KMS-11 (cell line): ENCODE measurements around the gene MYH9.

ENCODE experiments used
- H2AFZ ChIP-seq: fragments of 200-600 bp; sonication (generic); 2 replicates; pipeline ENCODE4 v1.6.1; 2016; ENCODE audit warnings: antibody characterized with exemption, mixed run types, low read depth
- H3K27ac ChIP-seq: fragments of 200-600 bp; sonication (generic); 2 replicates; pipeline ENCODE4 v1.6.1; 2016; ENCODE audit warnings: mild to moderate bottlenecking, mixed run types
- H3K27me3 ChIP-seq: fragments of 200-600 bp; sonication (generic); 2 replicates; pipeline ENCODE4 v1.6.1; 2017; ENCODE audit warnings: mild to moderate bottlenecking, low read depth, mixed run types, moderate library complexity; ENCODE audit not compliant: insufficient read depth
- H3K36me3 ChIP-seq: fragments of 200-600 bp; sonication (generic); 2 replicates; pipeline ENCODE4 v1.6.1; 2017; ENCODE audit warnings: mild to moderate bottlenecking, mixed run types; ENCODE audit not compliant: insufficient read depth
- H3K4me1 ChIP-seq: fragments of 200-600 bp; sonication (generic); 2 replicates; pipeline ENCODE4 v1.6.1; 2016; ENCODE audit warnings: mild to moderate bottlenecking, low read depth, mixed run types; ENCODE audit not compliant: poor library complexity, severe bottlenecking
- H3K4me2 ChIP-seq: fragments of 200-600 bp; sonication (generic); 2 replicates; pipeline ENCODE4 v1.7.0; 2016; ENCODE audit warnings: mild to moderate bottlenecking, mixed run types
- H3K4me3 ChIP-seq: fragments of 200-600 bp; sonication (generic); IDR thresholded peaks from 2 replicates; pipeline ENCODE4 v1.6.1; 2017; ENCODE audit warnings: low read depth, low read length, mixed read lengths; ENCODE audit not compliant: insufficient read depth
- H3K79me2 ChIP-seq: fragments of 200-600 bp; sonication (generic); 2 replicates; pipeline ENCODE4 v1.6.1; 2016; ENCODE audit warnings: low read depth, mixed run types; ENCODE audit not compliant: insufficient read depth
- H3K9ac ChIP-seq: fragments of 200-600 bp; sonication (generic); 2 replicates; pipeline ENCODE4 v1.6.1; 2016; ENCODE audit warnings: mild to moderate bottlenecking, mixed run types
- H4K20me1 ChIP-seq: fragments of 200-600 bp; sonication (generic); 2 replicates; pipeline ENCODE4 v1.6.1; 2016; ENCODE audit warnings: mild to moderate bottlenecking, mixed run types; ENCODE audit not compliant: insufficient read depth
- CTCF ChIP-seq: fragments of 200-600 bp; sonication (generic); conservative IDR thresholded peaks from 2 replicates; pipeline ENCODE4 v1.6.1; 2017; ENCODE audit warnings: low read depth, mild to moderate bottlenecking, antibody characterized with exemption, low read length, moderate library complexity, mixed read lengths

Gene MYH9

GRCh38 chr22:36249160-36249559, 138.6 kb downstream of the MYH9 start:
- no peak overlapping the region for H3K27ac ChIP-seq
- no peak overlapping the region for H2AFZ ChIP-seq
- no peak overlapping the region for H3K4me2 ChIP-seq
- no peaks in the 10 kb centered on the region for H3K27me3 ChIP-seq
- no peaks in the 10 kb centered on the region for H3K79me2 ChIP-seq
- H3K4me1 ChIP-seq = peaks cover 18% of the 10 kb centered on the region
- no peaks in the 10 kb centered on the region for H3K36me3 ChIP-seq
- H3K9ac ChIP-seq = no peak overlapping the region
- H3K4me3 ChIP-seq = no peak overlapping the region
- no peak for TF ChIP-seq CTCF
- no peaks in the 10 kb centered on the region for H4K20me1 ChIP-seq

- no peaks in the 10 kb centered on the region for H3K36me3 ChIP-seq
- H3K79me2 ChIP-seq = no peaks in the 10 kb centered on the region
- no peak overlapping the region for H3K9ac ChIP-seq
- H2AFZ ChIP-seq = no peak overlapping the region
- no peak overlapping the region for H3K4me3 ChIP-seq
- H3K27ac ChIP-seq = no peak overlapping the region
- no peak overlapping the region for H3K4me2 ChIP-seq
- no peaks in the 10 kb centered on the region for H4K20me1 ChIP-seq
- peaks cover 6% of the 10 kb centered on the region for H3K4me1 ChIP-seq
- no peak for TF ChIP-seq CTCF
- no peaks in the 10 kb centered on the region for H3K27me3 ChIP-seq
Measured at GRCh38 chr22:36247955-36248354, 139.8 kb downstream of the MYH9 start.

- no peak overlapping the region for H2AFZ ChIP-seq
- no peak overlapping the region for H3K4me2 ChIP-seq
- H3K4me3 ChIP-seq = no peak overlapping the region
- no peak for TF ChIP-seq CTCF
- no peak overlapping the region for H3K9ac ChIP-seq
- H3K4me1 ChIP-seq = no peaks in the 10 kb centered on the region
- H3K27ac ChIP-seq = no peak overlapping the region
- no peaks in the 10 kb centered on the region for H3K79me2 ChIP-seq
- no peaks in the 10 kb centered on the region for H3K36me3 ChIP-seq
- H3K27me3 ChIP-seq = no peaks in the 10 kb centered on the region
- no peaks in the 10 kb centered on the region for H4K20me1 ChIP-seq
Measured at GRCh38 chr22:36246718-36247117, 141.0 kb downstream of the MYH9 start.

GRCh38 chr22:36245805-36246356, 141.9 kb downstream of the MYH9 start:
- H3K4me3 ChIP-seq = no peak overlapping the region
- TF ChIP-seq CTCF = no peak

More at GRCh38 chr22:36245805-36246356, 141.9 kb downstream of the MYH9 start:
- no peak overlapping the region for H3K27ac ChIP-seq
- no peak overlapping the region for H3K4me2 ChIP-seq
- H3K4me1 ChIP-seq = no peaks in the 10 kb centered on the region
- H3K36me3 ChIP-seq = no peaks in the 10 kb centered on the region
- no peak overlapping the region for H2AFZ ChIP-seq
- no peak overlapping the region for H3K9ac ChIP-seq
- no peaks in the 10 kb centered on the region for H3K79me2 ChIP-seq
- H4K20me1 ChIP-seq = no peaks in the 10 kb centered on the region
- H3K27me3 ChIP-seq = no peaks in the 10 kb centered on the region
